Measurements from ENCODE around the gene GIPC3. TPM values are rescaled to one million over a fixed set of nuclear protein-coding genes. Genes with fewer than 3 reads are reported as not detected.
"Not testable (repeated sequence)": the region's sequence is repeated elsewhere in the genome, so short reads cannot be mapped to it uniquely, and the experiment has no call there.

Gene GIPC3
- total and polyA plus RNA-seq, 12 donors: 0.33 to 5.9 (median 3.2) TPM

GRCh38 chr19:3563709-3564524, 21.4 kb upstream of the GIPC3 start:
- Histone ChIP-seq H3K4me1 (replicated peaks in 1 of 2) (no peaks in the 10 kb centered on the region), H3K9me3 (replicated peaks in 1 of 3) (no peaks in the 10 kb centered on the region), H3K4me3 (no peak overlapping the region), H3K27ac (no peak overlapping the region), H3K27me3 (no peaks in the 10 kb centered on the region), H3K36me3 (replicated peaks in 1 of 2) (no peaks in the 10 kb centered on the region)
- WGBS, 4 donors: 70 to 85% (median 81%) methylated on average over 11 to 17 of the region's 17 CpGs
- DNase-seq: peak in 1 of 7 donors; percentile 9
- TF ChIP-seq CTCF (IDR thresholded peaks at IDR 0.05): no peak
- no peak for TF ChIP-seq POLR2A (IDR thresholded peaks at IDR 0.05)
- intact Hi-C loops (cut with DNase I): no loop called here

- Histone ChIP-seq H3K27me3 (no peaks in the 10 kb centered on the region), H3K9me3 (replicated peaks in 1 of 3) (no peaks in the 10 kb centered on the region), H3K36me3 (replicated peaks in 1 of 2) (no peaks in the 10 kb centered on the region), H3K27ac (no peak overlapping the region), H3K4me1 (replicated peaks in 1 of 2) (no peaks in the 10 kb centered on the region), H3K4me3 (no peak overlapping the region)
- 83 to 86% (median 84%) methylated on average over 6 to 19 of the region's 19 CpGs for WGBS, 4 donors
- intact Hi-C loops (cut with DNase I): no loop called here
- no peak for DNase-seq
- no peak for TF ChIP-seq CTCF (IDR thresholded peaks at IDR 0.05)
- no peak for TF ChIP-seq POLR2A (IDR thresholded peaks at IDR 0.05)
Observed at GRCh38 chr19:3565139-3565538, 20.1 kb upstream of the GIPC3 start.

GRCh38 chr19:3570042-3570441, 15.2 kb upstream of the GIPC3 start:
- H3K27me3 ChIP-seq; intact Hi-C loops (cut with DNase I); DNase-seq; H3K27ac ChIP-seq; H3K4me3 ChIP-seq; H3K36me3 ChIP-seq (replicated peaks in 1 of 2); H3K9me3 ChIP-seq (replicated peaks in 1 of 3): not testable (repeated sequence)
- 77 to 82% (median 80%) methylated on average over 9 to 11 of the region's 11 CpGs for WGBS, 4 donors
- peaks cover 11 to 15% of the 10 kb centered on the region in 2 donors for H3K4me1 ChIP-seq (replicated peaks in 1 of 2)

- Histone ChIP-seq H3K4me3 (no peak overlapping the region), H3K9me3 (replicated peaks in 1 of 3) (no peaks in the 10 kb centered on the region), H3K27me3 (no peaks in the 10 kb centered on the region), H3K36me3 (replicated peaks in 1 of 2) (no peaks in the 10 kb centered on the region), H3K27ac (no peak overlapping the region), H3K4me1 (replicated peaks in 1 of 2) (peaks cover 11 to 15% of the 10 kb centered on the region in 2 donors)
- 70 to 85% (median 77%) methylated on average over 7 of the region's 7 CpGs for WGBS, 4 donors
- intact Hi-C loops (cut with DNase I): no loop called here
- DNase-seq: no peak
- TF ChIP-seq CTCF (IDR thresholded peaks at IDR 0.05) (no peak), POLR2A (IDR thresholded peaks at IDR 0.05) (no peak)
Observed at GRCh38 chr19:3570606-3571011, 14.7 kb upstream of the GIPC3 start.

Measured in adrenal gland (tissue), 12 donors.